Stimulated activated CD8-positive, alpha-beta memory T cell treated with anti-CD3 and anti-CD28 coated beads, Interleukin-2, amount 100 ng/mL, for 1 hour (primary cell): Measurements from ENCODE around the gene ARMCX2.
"Not testable (repeated sequence)": the region's sequence is repeated elsewhere in the genome, so short reads cannot be mapped to it uniquely, and the experiment has no call there.

ENCODE experiments used
- DNase-seq, 2 donors: peaks; one replicate each; pipeline ENCODE4 v3.0.0-alpha.2; 2020; ENCODE audit warnings: low read depth in 2 of 2

ARMCX2 gene

GRCh38 chrX:101659601-101660063 is at the start of gene ARMCX2:
ARMCX2 (minus strand) TSS chrX:101659850; CDS start chrX:101657588, 2,262 bp downstream.
- no peak for DNase-seq

- no peak for DNase-seq
Measured at GRCh38 chrX:101709384-101709783, 49.7 kb upstream of the ARMCX2 start.

- no peak for DNase-seq
Measured at GRCh38 chrX:101708163-101708562, 48.5 kb upstream of the ARMCX2 start.

GRCh38 chrX:101693476-101693875 is 33.8 kb upstream of the ARMCX2 start:
- DNase-seq = no peak

- no peak for DNase-seq
Measured at GRCh38 chrX:101691835-101692234, 32.2 kb upstream of the ARMCX2 start.

GRCh38 chrX:101686574-101686973 is 26.9 kb upstream of the ARMCX2 start:
- no peak for DNase-seq

GRCh38 chrX:101685923-101686322 is 26.3 kb upstream of the ARMCX2 start:
- no peak for DNase-seq

GRCh38 chrX:101682723-101683122 is 23.1 kb upstream of the ARMCX2 start:
- no peak for DNase-seq

- DNase-seq = no peak
Measured at GRCh38 chrX:101677028-101677427, 17.4 kb upstream of the ARMCX2 start.

- no peak for DNase-seq
Measured at GRCh38 chrX:101676571-101676970, 16.9 kb upstream of the ARMCX2 start.

GRCh38 chrX:101668143-101668542 is 8.5 kb upstream of the ARMCX2 start:
- DNase-seq = no peak

GRCh38 chrX:101658661-101659491 is 774 bp downstream of the ARMCX2 start:
- peak in 1 of 2 donors; percentile 28 for DNase-seq

GRCh38 chrX:101657495-101657894 is 2.2 kb downstream of the ARMCX2 start:
- DNase-seq = no peak

- DNase-seq = no peak
Measured at GRCh38 chrX:101656817-101657216, 2.8 kb downstream of the ARMCX2 start.

- DNase-seq = no peak
Measured at GRCh38 chrX:101655534-101655933, 4.1 kb downstream of the ARMCX2 start.

- DNase-seq = not testable (repeated sequence)
Measured at GRCh38 chrX:101647716-101648115, 11.9 kb downstream of the ARMCX2 start.

- DNase-seq = no peak
Measured at GRCh38 chrX:101642093-101642492, 17.6 kb downstream of the ARMCX2 start.

- DNase-seq = no peak
Measured at GRCh38 chrX:101639583-101639982, 20.1 kb downstream of the ARMCX2 start.

GRCh38 chrX:101619364-101619763 is 40.3 kb downstream of the ARMCX2 start:
- DNase-seq = no peak

GRCh38 chrX:101617211-101618191 is 42.1 kb downstream of the ARMCX2 start, which contains the start of gene ARMCX6:
ARMCX6 (minus strand) TSS chrX:101618000; CDS start chrX:101616620, 1,380 bp downstream.
- peak; percentile 46 to 57 for DNase-seq

GRCh38 chrX:101605728-101606127 is 53.9 kb downstream of the ARMCX2 start:
- DNase-seq = no peak
